GM19467 (cell line): ENCODE results near the gene HOXA6.

Experiments
- ATAC-seq: cut with Tn5 transposase; IDR thresholded peaks from one replicate; pipeline ENCODE4 v1.9.1; 2021; ENCODE audit warnings: mild to moderate bottlenecking, moderate library complexity; ENCODE audit not compliant: unreplicated experiment

The HOXA6 gene

GRCh38 chr7:27147199-27148030, at the start of gene HOXA6:
HOXA6 (minus strand) TSS chr7:27147774; CDS start chr7:27147749, 25 bp downstream.
- no peak for ATAC-seq

GRCh38 chr7:27196287-27196767, 48.8 kb upstream of the HOXA6 start:
- no peak for ATAC-seq

GRCh38 chr7:27194686-27195379, 47.3 kb upstream of the HOXA6 start:
- ATAC-seq = no peak

- ATAC-seq = no peak
Measured at GRCh38 chr7:27194002-27194352, 46.4 kb upstream of the HOXA6 start.

GRCh38 chr7:27193335-27194001, 45.9 kb upstream of the HOXA6 start:
- no peak for ATAC-seq

- no peak for ATAC-seq
Measured at GRCh38 chr7:27192546-27193334, 45.2 kb upstream of the HOXA6 start.

GRCh38 chr7:27191833-27192545, 44.4 kb upstream of the HOXA6 start:
- no peak for ATAC-seq

GRCh38 chr7:27191161-27191731, 43.7 kb upstream of the HOXA6 start:
- ATAC-seq = no peak

- ATAC-seq = no peak
Measured at GRCh38 chr7:27189997-27190748, 42.6 kb upstream of the HOXA6 start.

- ATAC-seq = no peak
Measured at GRCh38 chr7:27189295-27189996, 41.9 kb upstream of the HOXA6 start.

GRCh38 chr7:27188386-27189294, 41.1 kb upstream of the HOXA6 start:
- no peak for ATAC-seq

GRCh38 chr7:27187475-27188385, 40.2 kb upstream of the HOXA6 start:
- ATAC-seq = no peak

GRCh38 chr7:27186668-27187474, 39.3 kb upstream of the HOXA6 start:
- ATAC-seq = no peak

- ATAC-seq = no peak
Measured at GRCh38 chr7:27185854-27186667, 38.5 kb upstream of the HOXA6 start.
